ENCODE data around the gene ROBO3.

- no peak for TF ChIP-seq POLR2AphosphoS5 (IDR thresholded peaks at IDR 0.05; ENCODE audit: low read depth, low read length)
- no peak for TF ChIP-seq REST (IDR thresholded peaks at IDR 0.05; ENCODE audit: insufficient read depth in 1 of 2, low read depth in 2 of 2, low read length in 2 of 2)
- no peak for TF ChIP-seq TAF1 (IDR thresholded peaks at IDR 0.05; ENCODE audit: borderline replicate concordance, insufficient read depth, low read length)
- TF ChIP-seq SIN3A (IDR thresholded peaks at IDR 0.05; ENCODE audit: borderline replicate concordance, insufficient read depth, low read length): no peak
- no peak for TF ChIP-seq FOXP2 (optimal IDR thresholded peaks at IDR 0.05; ENCODE audit: borderline replicate concordance, extremely low read depth, extremely low read length, insufficient read depth)
Measured at GRCh38 chr11:124884869-124885479, 19.7 kb downstream of the ROBO3 start.
